Effector memory CD4-positive, alpha-beta T cell (primary cell): ENCODE measurements around the gene PDE1C.

Source experiments
- DNase-seq, 3 donors: peaks; one replicate each; pipeline ENCODE4 v3.0.0-alpha.2; 2020
- H3K27ac ChIP-seq: 2 replicates; pipeline ENCODE4 v1.7.0; 2013; ENCODE audit warnings: mild to moderate bottlenecking, low read length, moderate library complexity; ENCODE audit not compliant: insufficient read depth, poor library complexity, severe bottlenecking
- H3K27me3 ChIP-seq: replicated peaks from 2 replicates; pipeline ENCODE4 v1.7.0; 2013; ENCODE audit warnings: mild to moderate bottlenecking, low read length; ENCODE audit not compliant: insufficient read depth, control insufficient read depth, poor library complexity, severe bottlenecking
- H3K36me3 ChIP-seq: 2 replicates; pipeline ENCODE4 v1.7.0; 2013; ENCODE audit warnings: mild to moderate bottlenecking, low read length, moderate library complexity; ENCODE audit not compliant: control insufficient read depth, insufficient read depth
- H3K4me1 ChIP-seq: 2 replicates; pipeline ENCODE4 v1.7.0; 2013; ENCODE audit warnings: low read length, mild to moderate bottlenecking; ENCODE audit not compliant: control insufficient read depth, insufficient read depth, poor library complexity, severe bottlenecking
- H3K4me3 ChIP-seq: 2 replicates; pipeline ENCODE4 v1.7.0; 2013; ENCODE audit warnings: low read length, low read depth, mild to moderate bottlenecking; ENCODE audit not compliant: insufficient read depth, poor library complexity, severe bottlenecking
- H3K9me3 ChIP-seq: 2 replicates; pipeline ENCODE4 v1.7.0; 2013; ENCODE audit warnings: mild to moderate bottlenecking, low read length, moderate library complexity; ENCODE audit not compliant: control insufficient read depth

PDE1C gene

GRCh38 chr7:31751726-31752125 lies 318.5 kb downstream of the PDE1C start:
- no peaks in the 10 kb centered on the region for H3K9me3 ChIP-seq
- H3K4me3 ChIP-seq: no peak overlapping the region
- H3K27ac ChIP-seq: no peak overlapping the region
- no peaks in the 10 kb centered on the region for H3K27me3 ChIP-seq
- no peak for DNase-seq
- no peaks in the 10 kb centered on the region for H3K4me1 ChIP-seq
- H3K36me3 ChIP-seq: no peaks in the 10 kb centered on the region

- H3K27ac ChIP-seq: no peak overlapping the region
- no peaks in the 10 kb centered on the region for H3K27me3 ChIP-seq
- H3K4me1 ChIP-seq: no peaks in the 10 kb centered on the region
- DNase-seq: no peak
- no peaks in the 10 kb centered on the region for H3K36me3 ChIP-seq
- H3K4me3 ChIP-seq: no peak overlapping the region
- no peaks in the 10 kb centered on the region for H3K9me3 ChIP-seq
Observed at GRCh38 chr7:31748084-31748483, 322.1 kb downstream of the PDE1C start.

GRCh38 chr7:31747553-31747952 lies 322.7 kb downstream of the PDE1C start:
- Histone ChIP-seq H3K4me1 (no peaks in the 10 kb centered on the region), H3K4me3 (no peak overlapping the region), H3K27me3 (no peaks in the 10 kb centered on the region), H3K27ac (no peak overlapping the region), H3K36me3 (no peaks in the 10 kb centered on the region), H3K9me3 (no peaks in the 10 kb centered on the region)
- DNase-seq: no peak

GRCh38 chr7:31744294-31744874 lies 325.8 kb downstream of the PDE1C start:
- Histone ChIP-seq H3K27me3 (no peaks in the 10 kb centered on the region), H3K4me3 (no peak overlapping the region), H3K27ac (no peak overlapping the region), H3K36me3 (no peaks in the 10 kb centered on the region), H3K9me3 (no peaks in the 10 kb centered on the region), H3K4me1 (no peaks in the 10 kb centered on the region)
- DNase-seq: peak in 1 of 3 donors; percentile 4

GRCh38 chr7:31741852-31742251 lies 328.4 kb downstream of the PDE1C start:
- Histone ChIP-seq H3K36me3 (no peaks in the 10 kb centered on the region), H3K4me1 (no peaks in the 10 kb centered on the region), H3K9me3 (no peaks in the 10 kb centered on the region), H3K27ac (no peak overlapping the region), H3K27me3 (no peaks in the 10 kb centered on the region), H3K4me3 (no peak overlapping the region)
- DNase-seq: no peak

GRCh38 chr7:31735991-31736982 lies 333.9 kb downstream of the PDE1C start:
- Histone ChIP-seq H3K27me3 (no peaks in the 10 kb centered on the region), H3K27ac (no peak overlapping the region), H3K4me1 (no peaks in the 10 kb centered on the region), H3K9me3 (no peaks in the 10 kb centered on the region), H3K4me3 (no peak overlapping the region), H3K36me3 (no peaks in the 10 kb centered on the region)
- no peak for DNase-seq

GRCh38 chr7:31734456-31734855 lies 335.8 kb downstream of the PDE1C start:
- Histone ChIP-seq H3K36me3 (no peaks in the 10 kb centered on the region), H3K4me1 (no peaks in the 10 kb centered on the region), H3K27me3 (no peaks in the 10 kb centered on the region), H3K9me3 (no peaks in the 10 kb centered on the region), H3K27ac (no peak overlapping the region), H3K4me3 (no peak overlapping the region)
- no peak for DNase-seq

GRCh38 chr7:31729195-31729804 lies 340.9 kb downstream of the PDE1C start:
- Histone ChIP-seq H3K9me3 (no peaks in the 10 kb centered on the region), H3K4me1 (no peaks in the 10 kb centered on the region), H3K27me3 (no peaks in the 10 kb centered on the region), H3K27ac (no peak overlapping the region), H3K36me3 (no peaks in the 10 kb centered on the region), H3K4me3 (no peak overlapping the region)
- DNase-seq: no peak

- no peak for DNase-seq
- no peaks in the 10 kb centered on the region for H3K4me1 ChIP-seq
- H3K27ac ChIP-seq: no peak overlapping the region
Observed at GRCh38 chr7:31724696-31725095, 345.5 kb downstream of the PDE1C start.

GRCh38 chr7:31720366-31720765 lies 349.8 kb downstream of the PDE1C start:
- Histone ChIP-seq H3K4me1 (no peaks in the 10 kb centered on the region), H3K27me3 (no peaks in the 10 kb centered on the region), H3K36me3 (no peaks in the 10 kb centered on the region), H3K4me3 (no peak overlapping the region), H3K27ac (no peak overlapping the region), H3K9me3 (no peaks in the 10 kb centered on the region)
- no peak for DNase-seq

More at GRCh38 chr7:31724696-31725095, 345.5 kb downstream of the PDE1C start:
- Histone ChIP-seq H3K9me3 (no peaks in the 10 kb centered on the region), H3K36me3 (no peaks in the 10 kb centered on the region), H3K27me3 (no peaks in the 10 kb centered on the region), H3K4me3 (no peak overlapping the region)
